Measurements from ENCODE around the gene METTL17. TPM values are rescaled to one million over a fixed set of nuclear protein-coding genes. Genes with fewer than 3 reads are reported as not detected.

The METTL17 gene
- total and polyA plus RNA-seq, 2 of the 8 experiments (the other 6 are each of a cell fraction or from before 2014, with no cell fraction given): 73.8 to 138 TPM

GRCh38 chr14:21038441-21039422, 49.0 kb downstream of the METTL17 start:
- FAIRE-seq (no peak), DNase-seq (ENCODE audit: low read depth in 1 of 2, low spot score in 2 of 2) (peak in 1 of 2 experiments; percentile 54)
- H2BK12ac ChIP-seq (ENCODE audit: low read depth, low read length): peak overlapping the region; percentile 78; the same call in 1 of the 2 replicates
- H3K18ac ChIP-seq (ENCODE audit: extremely low read depth, low read length): peak overlapping the region; percentile 36; the same call in 1 of the 2 replicates
- no peak overlapping the region for H4K5ac ChIP-seq (ENCODE audit: insufficient read length, low read depth, low read length)
- no peak overlapping the region for H2BK120ac ChIP-seq (replicated peaks; ENCODE audit: low read depth, low read length)
- no peak overlapping the region for H3K27ac ChIP-seq (ENCODE audit: low read depth, low read length)
- H4K91ac ChIP-seq (replicated peaks; ENCODE audit: insufficient read length, low read length): no peak overlapping the region
- no peak overlapping the region for H2AK5ac ChIP-seq (ENCODE audit: low read depth, low read length)
- H4K8ac ChIP-seq (ENCODE audit: extremely low read depth, insufficient read depth, low read length): no peak overlapping the region
- 0 out of 3 replicates have a peak, but pooled peaks of 1 of the 2 experiments have one; percentile 25 for TF ChIP-seq POLR2A (IDR thresholded peaks at IDR 0.05; ENCODE audit: control extremely low read depth in 1 of 2, low read depth in 2 of 2, low read length in 2 of 2)
- TF ChIP-seq SP4 (IDR thresholded peaks at IDR 0.05; ENCODE audit: low read length): no peak
- 0 out of 4 replicates have a peak, but pooled peaks of 1 of the 2 experiments have one; percentile 39 for TF ChIP-seq SIN3A (conservative IDR thresholded peaks at IDR 0.05 in 1 of 2, IDR thresholded peaks at IDR 0.05 in 1 of 2; ENCODE audit: low read depth in 1 of 2, low read length in 2 of 2)
- TF ChIP-seq SIRT6 (IDR thresholded peaks at IDR 0.05; ENCODE audit: low read length): no peak
- peak; percentile 31; the same call in 1 of the 2 replicates for TF ChIP-seq POLR2AphosphoS5 (IDR thresholded peaks at IDR 0.05; ENCODE audit: low read depth, low read length)
- no peak for TF ChIP-seq CBX5 (IDR thresholded peaks at IDR 0.05; ENCODE audit: low read depth, low read length)
- no peak for TF ChIP-seq JUN (IDR thresholded peaks at IDR 0.05; ENCODE audit: low read depth, low read length)
- TF ChIP-seq HDAC2 (IDR thresholded peaks at IDR 0.05; ENCODE audit: borderline replicate concordance in 1 of 2, low read depth in 2 of 2, low read length in 2 of 2): no peak
- no peak for TF ChIP-seq SP2 (IDR thresholded peaks at IDR 0.05; ENCODE audit: low read length)
- no peak for TF ChIP-seq CEBPB (IDR thresholded peaks at IDR 0.05; ENCODE audit: low read depth, low read length)
- TF ChIP-seq EGR1 (IDR thresholded peaks at IDR 0.05; ENCODE audit: borderline replicate concordance, low read depth, low read length): no peak
- no peaks in the 10 kb centered on the region for H4K20me1 ChIP-seq (replicated peaks in 1 of 2; ENCODE audit: control insufficient read depth in 1 of 2, insufficient read depth in 2 of 2, low read length in 2 of 2)
- H3K9me3 ChIP-seq (ENCODE audit: insufficient read depth in 2 of 2, low read depth in 1 of 2, low read length in 1 of 2): no peaks in the 10 kb centered on the region
- no peak overlapping the region for H3K56ac ChIP-seq (replicated peaks; ENCODE audit: insufficient read length, low read depth, low read length)
- no peak overlapping the region for H3K4me3 ChIP-seq (ENCODE audit: extremely low read depth in 1 of 4, insufficient read depth in 2 of 4, low read depth in 3 of 4, low read length in 4 of 4)
- H3K14ac ChIP-seq (ENCODE audit: insufficient read length): no peak overlapping the region
- no peak overlapping the region; the same call in 1 of the 2 replicates for H2BK5ac ChIP-seq (ENCODE audit: low read depth, low read length)
- peaks cover 2% of the 10 kb centered on the region; the same call in 1 of the 2 replicates for H3K23me2 ChIP-seq (ENCODE audit: low read depth, low read length)
- H3K27me3 ChIP-seq (replicated peaks in 1 of 4; ENCODE audit: control insufficient read depth in 3 of 4, extremely low read depth in 1 of 4, insufficient read depth in 3 of 4, low read length in 3 of 4): peaks cover 0 to 3% (median 0%) of the 10 kb centered on the region in 4 experiments; a peak in 1 of 7 replicates
- peak overlapping the region; percentile 25 for H3K4ac ChIP-seq (replicated peaks; ENCODE audit: insufficient read length, low read depth, low read length)
- no peak overlapping the region for H3K9ac ChIP-seq (replicated peaks in 1 of 4; ENCODE audit: extremely low read depth in 1 of 4, low read depth in 3 of 4, low read length in 3 of 4)
- no peak overlapping the region for H3K23ac ChIP-seq (ENCODE audit: insufficient read length)
- WGBS, 2 experiments (ENCODE audit: extremely low coverage in 1 of 2, insufficient coverage in 1 of 2, insufficient read length in 1 of 2, insufficient replicate concordance in 2 of 2, low coverage in 1 of 2, low lambda C conversion rate in 2 of 2, missing lambda C conversion rate in 1 of 2): 67% methylated on average over 8 of the region's 10 CpGs; no CpG with 5 or more reads in 1 of the 2 experiments
- ChIA-PET CTCF (ENCODE audit: partially characterized antibody) (interaction anchor here (1.1 to 7.2 kb wide), 20 partner anchors 9 to 341 kb away, joined by 3 to 371 read pairs (median 9); partner anchors contain the start of genes ARHGEF40, NDRG2 and TPPP2), POLR2A (ENCODE audit: partially characterized antibody) (interaction anchor here (1.3 to 4.4 kb wide), 5 partner anchors 12 to 30 kb away, joined by 5 to 36 read pairs (median 10); partner anchors contain the start of gene NDRG2)
- H3K79me1 ChIP-seq (ENCODE audit: low read depth, low read length): no peaks in the 10 kb centered on the region
- H2BK15ac ChIP-seq (ENCODE audit: low read length): no peak overlapping the region
- H3K79me2 ChIP-seq (ENCODE audit: control insufficient read depth in 1 of 2, insufficient read depth in 2 of 2, low read length in 2 of 2): no peaks in the 10 kb centered on the region
- peak overlapping the region; percentile 47; the same call in 1 of the 2 replicates for H2AFZ ChIP-seq (ENCODE audit: low read length)
- H2BK20ac ChIP-seq (ENCODE audit: low read length): 0 out of 2 replicates have a peak overlapping the region, but pooled peaks have one; percentile 66
- no peaks in the 10 kb centered on the region for H3K36me3 ChIP-seq (ENCODE audit: control insufficient read depth in 2 of 4, insufficient read depth in 4 of 4, low read length in 3 of 4)
- peaks cover 8 to 11% (median 10%) of the 10 kb centered on the region in 4 experiments; a peak in 6 of 7 replicates for H3K4me1 ChIP-seq (replicated peaks in 1 of 4; ENCODE audit: control insufficient read depth in 3 of 4, insufficient read depth in 4 of 4, low read length in 3 of 4)
- peak overlapping the region; percentile 15 to 27; a peak in 1 of 4 replicates for H3K4me2 ChIP-seq (ENCODE audit: insufficient read depth in 1 of 2, low read depth in 2 of 2, low read length in 2 of 2)
